Measurements from ENCODE around the gene SSBP1. TPM values are rescaled to one million over a fixed set of nuclear protein-coding genes. Genes with fewer than 3 reads are reported as not detected.

SSBP1 gene
- total and polyA plus RNA-seq, 2 experiments from 2014 or later = 283 to 1,006 TPM

GRCh38 chr7:141738592-141739013 lies 445 bp downstream of the SSBP1 start (continued):
- TF ChIP-seq ZNF114 (CRISPR knock-in tag; IDR thresholded peaks at IDR 0.05) (no peak), JUNB (IDR thresholded peaks at IDR 0.05; ENCODE audit: unreplicated experiment) (no peak)

GRCh38 chr7:141739250-141739649 lies 1.1 kb downstream of the SSBP1 start:
- Histone ChIP-seq H3K4me3 (peak overlapping the region; percentile 63), H3K79me2 (replicated peaks; ENCODE audit: insufficient read depth) (peaks cover 38% of the 10 kb centered on the region), H3K9me2 (ENCODE audit: insufficient read depth) (no peaks in the 10 kb centered on the region), H3K27ac (ENCODE audit: low read depth) (peak overlapping the region; percentile 43), H2AFZ (no peak overlapping the region), H3K4me2 (peak overlapping the region; percentile 81), H4K20me1 (replicated peaks; ENCODE audit: insufficient read depth) (peaks cover 16% of the 10 kb centered on the region), H3K36me3 (ENCODE audit: insufficient read depth) (peaks cover 47% of the 10 kb centered on the region), H3K27me3 (ENCODE audit: insufficient read depth) (no peaks in the 10 kb centered on the region), H3K4me1 (ENCODE audit: insufficient read depth) (peaks cover 8% of the 10 kb centered on the region), H3F3A (replicated peaks; ENCODE audit: low read depth) (0 out of 2 replicates have a peak, but pooled peaks cover 3% of the 10 kb centered on the region)
- peaks cover 17% of the 10 kb centered on the region for H3K4me1 Mint-ChIP-seq
- H3K27me3 Mint-ChIP-seq (ENCODE audit: insufficient read depth, low read depth, poor library complexity) = peaks cover 4% of the 10 kb centered on the region
- no peak for ATAC-seq
- H3K27ac Mint-ChIP-seq = peak overlapping the region; percentile 60
- no peaks in the 10 kb centered on the region for H3K9me3 Mint-ChIP-seq
- TF ChIP-seq NANOG (IDR thresholded peaks at IDR 0.05; ENCODE audit: borderline replicate concordance) (no peak), JUNB (IDR thresholded peaks at IDR 0.05; ENCODE audit: unreplicated experiment) (no peak), CREB1 (CRISPR knock-in tag; IDR thresholded peaks at IDR 0.05; ENCODE audit: low read depth) (no peak), ZNF331 (CRISPR knock-in tag; IDR thresholded peaks at IDR 0.05; ENCODE audit: low read depth) (no peak), STAT1 (IDR thresholded peaks at IDR 0.05; ENCODE audit: unreplicated experiment) (no peak), EZH2phosphoT487 (IDR thresholded peaks at IDR 0.05; ENCODE audit: unreplicated experiment) (no peak)
- TF ChIP-seq, protein P1, sequence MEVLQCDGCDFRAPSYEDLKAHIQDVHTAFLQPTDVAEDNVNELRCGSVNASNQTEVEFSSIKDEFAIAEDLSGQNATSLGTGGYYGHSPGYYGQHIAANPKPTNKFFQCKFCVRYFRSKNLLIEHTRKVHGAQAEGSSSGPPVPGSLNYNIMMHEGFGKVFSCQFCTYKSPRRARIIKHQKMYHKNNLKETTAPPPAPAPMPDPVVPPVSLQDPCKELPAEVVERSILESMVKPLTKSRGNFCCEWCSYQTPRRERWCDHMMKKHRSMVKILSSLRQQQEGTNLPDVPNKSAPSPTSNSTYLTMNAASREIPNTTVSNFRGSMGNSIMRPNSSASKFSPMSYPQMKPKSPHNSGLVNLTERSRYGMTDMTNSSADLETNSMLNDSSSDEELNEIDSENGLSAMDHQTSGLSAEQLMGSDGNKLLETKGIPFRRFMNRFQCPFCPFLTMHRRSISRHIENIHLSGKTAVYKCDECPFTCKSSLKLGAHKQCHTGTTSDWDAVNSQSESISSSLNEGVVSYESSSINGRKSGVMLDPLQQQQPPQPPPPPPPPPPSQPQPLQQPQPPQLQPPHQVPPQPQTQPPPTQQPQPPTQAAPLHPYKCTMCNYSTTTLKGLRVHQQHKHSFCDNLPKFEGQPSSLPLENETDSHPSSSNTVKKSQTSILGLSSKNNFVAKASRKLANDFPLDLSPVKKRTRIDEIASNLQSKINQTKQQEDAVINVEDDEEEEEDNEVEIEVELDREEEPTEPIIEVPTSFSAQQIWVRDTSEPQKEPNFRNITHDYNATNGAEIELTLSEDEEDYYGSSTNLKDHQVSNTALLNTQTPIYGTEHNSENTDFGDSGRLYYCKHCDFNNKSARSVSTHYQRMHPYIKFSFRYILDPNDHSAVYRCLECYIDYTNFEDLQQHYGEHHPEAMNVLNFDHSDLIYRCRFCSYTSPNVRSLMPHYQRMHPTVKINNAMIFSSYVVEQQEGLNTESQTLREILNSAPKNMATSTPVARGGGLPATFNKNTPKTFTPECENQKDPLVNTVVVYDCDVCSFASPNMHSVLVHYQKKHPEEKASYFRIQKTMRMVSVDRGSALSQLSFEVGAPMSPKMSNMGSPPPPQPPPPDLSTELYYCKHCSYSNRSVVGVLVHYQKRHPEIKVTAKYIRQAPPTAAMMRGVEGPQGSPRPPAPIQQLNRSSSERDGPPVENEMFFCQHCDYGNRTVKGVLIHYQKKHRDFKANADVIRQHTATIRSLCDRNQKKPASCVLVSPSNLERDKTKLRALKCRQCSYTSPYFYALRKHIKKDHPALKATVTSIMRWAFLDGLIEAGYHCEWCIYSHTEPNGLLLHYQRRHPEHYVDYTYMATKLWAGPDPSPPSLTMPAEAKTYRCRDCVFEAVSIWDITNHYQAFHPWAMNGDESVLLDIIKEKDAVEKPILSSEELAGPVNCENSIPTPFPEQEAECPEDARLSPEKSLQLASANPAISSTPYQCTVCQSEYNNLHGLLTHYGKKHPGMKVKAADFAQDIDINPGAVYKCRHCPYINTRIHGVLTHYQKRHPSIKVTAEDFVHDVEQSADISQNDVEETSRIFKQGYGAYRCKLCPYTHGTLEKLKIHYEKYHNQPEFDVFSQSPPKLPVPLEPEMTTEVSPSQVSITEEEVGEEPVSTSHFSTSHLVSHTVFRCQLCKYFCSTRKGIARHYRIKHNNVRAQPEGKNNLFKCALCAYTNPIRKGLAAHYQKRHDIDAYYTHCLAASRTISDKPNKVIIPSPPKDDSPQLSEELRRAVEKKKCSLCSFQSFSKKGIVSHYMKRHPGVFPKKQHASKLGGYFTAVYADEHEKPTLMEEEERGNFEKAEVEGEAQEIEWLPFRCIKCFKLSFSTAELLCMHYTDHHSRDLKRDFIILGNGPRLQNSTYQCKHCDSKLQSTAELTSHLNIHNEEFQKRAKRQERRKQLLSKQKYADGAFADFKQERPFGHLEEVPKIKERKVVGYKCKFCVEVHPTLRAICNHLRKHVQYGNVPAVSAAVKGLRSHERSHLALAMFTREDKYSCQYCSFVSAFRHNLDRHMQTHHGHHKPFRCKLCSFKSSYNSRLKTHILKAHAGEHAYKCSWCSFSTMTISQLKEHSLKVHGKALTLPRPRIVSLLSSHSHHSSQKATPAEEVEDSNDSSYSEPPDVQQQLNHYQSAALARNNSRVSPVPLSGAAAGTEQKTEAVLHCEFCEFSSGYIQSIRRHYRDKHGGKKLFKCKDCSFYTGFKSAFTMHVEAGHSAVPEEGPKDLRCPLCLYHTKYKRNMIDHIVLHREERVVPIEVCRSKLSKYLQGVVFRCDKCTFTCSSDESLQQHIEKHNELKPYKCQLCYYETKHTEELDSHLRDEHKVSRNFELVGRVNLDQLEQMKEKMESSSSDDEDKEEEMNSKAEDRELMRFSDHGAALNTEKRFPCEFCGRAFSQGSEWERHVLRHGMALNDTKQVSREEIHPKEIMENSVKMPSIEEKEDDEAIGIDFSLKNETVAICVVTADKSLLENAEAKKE (CRISPR knock-in tag; IDR thresholded peaks at IDR 0.05) = no peak
- peak overlapping the region; percentile 99 for H3K4me3 Mint-ChIP-seq
- no peak for DNase-seq (ENCODE audit: low spot score)
- peaks cover 51% of the 10 kb centered on the region for H3K36me3 Mint-ChIP-seq (ENCODE audit: low read depth)
